B cell (primary cell): Measurements from ENCODE around the gene CSF2RB. TPM values are rescaled to one million over a fixed set of nuclear protein-coding genes. Genes with fewer than 3 reads are reported as not detected.

Source experiments
- ATAC-seq: fragments of 200-7000 bp; cut with Tn5 transposase; one replicate; pipeline ENCODE4 v1.10.0; 2021; ENCODE audit warnings: low read depth, mild to moderate bottlenecking, moderate number of reproducible peaks, moderate library complexity
- CTCF ChIA-PET: fragments of 350-600 bp; sonication (Branson Sonifier 250); formaldehyde crosslinking; loops from one replicate; lab custom pipeline; 2021; ENCODE audit warnings: antibody characterized with exemption, inconsistent platforms; lab: Charles Lee
- POLR2A ChIA-PET: fragments of 350-600 bp; sonication (Branson Sonifier 250); formaldehyde crosslinking; loops from one replicate; lab custom pipeline; 2021; ENCODE audit warnings: antibody characterized with exemption; lab: Charles Lee
- DNase-seq: peaks from one replicate; pipeline ENCODE4 v3.0.0; 2013
- H2AFZ ChIP-seq: 2 replicates; pipeline ENCODE4 v1.6.1; 2012; ENCODE audit warnings: mild to moderate bottlenecking, low read depth, low read length; ENCODE audit not compliant: insufficient read depth, poor library complexity, severe bottlenecking
- H3K27ac ChIP-seq, 2 donors: 1 replicate in 1 of 2; 2 replicates in 1 of 2; pipeline ENCODE4 v1.5.1; 2012 to 2013; ENCODE audit warnings: low read length in 2 of 2, mild to moderate bottlenecking in 2 of 2, moderate library complexity in 1 of 2
- H3K27me3 ChIP-seq, 4 experiments: fragments of 200-600 bp in 1 of 4; sonication (generic) in 1 of 4; replicated peaks in 1 of 4; 1 replicate in 2 of 4; 2 replicates in 2 of 4; pipeline versions ENCODE4 v1.6.1 to v1.7.0; 2013 to 2016; ENCODE audit warnings: low read length in 3 of 4, mild to moderate bottlenecking in 2 of 4, mixed read lengths in 1 of 4, moderate library complexity in 1 of 4; ENCODE audit not compliant: insufficient read depth in 4 of 4, control insufficient read depth in 3 of 4; ENCODE audit errors: control extremely low read depth in 1 of 4
- H3K36me3 ChIP-seq, 2 experiments: replicated peaks in 1 of 2; 1 replicate in 1 of 2; 2 replicates in 1 of 2; pipeline versions ENCODE4 v1.6.1 to v1.7.1; 2013; ENCODE audit warnings: low read length in 1 of 2; ENCODE audit not compliant: insufficient read depth in 2 of 2, control insufficient read depth in 1 of 2; ENCODE audit errors: control extremely low read depth in 1 of 2, extremely low read depth in 1 of 2
- H3K4me1 ChIP-seq, 2 donors: fragments of 200-600 bp in 1 of 2; sonication (generic) in 1 of 2; 1 replicate in 1 of 2; 2 replicates in 1 of 2; pipeline versions ENCODE4 v1.5.1 to v1.6.1; 2013 to 2017; ENCODE audit warnings: low read length in 2 of 2; ENCODE audit not compliant: control insufficient read depth in 2 of 2, insufficient read depth in 2 of 2
- H3K4me2 ChIP-seq: replicated peaks from 2 replicates; pipeline ENCODE3; 2012; ENCODE audit warnings: mild to moderate bottlenecking, low read depth, low read length; ENCODE audit not compliant: poor library complexity, severe bottlenecking
- H3K4me3 ChIP-seq, 5 experiments: fragments of 200-600 bp in 1 of 5; sonication (generic) in 1 of 5; 1 replicate in 3 of 5; 2 replicates in 2 of 5; pipeline versions ENCODE4 v1.5.1 to v1.7.0; 2011 to 2016; ENCODE audit warnings: low read length in 4 of 5, mild to moderate bottlenecking in 4 of 5, low read depth in 2 of 5, control low read depth in 1 of 5, moderate library complexity in 1 of 5; ENCODE audit not compliant: insufficient read depth in 1 of 5; ENCODE audit errors: control extremely low read depth in 1 of 5, extremely low read depth in 1 of 5
- H3K79me2 ChIP-seq: fragments of 200-600 bp; sonication (generic); one replicate; pipeline ENCODE4 v1.6.0; 2016; ENCODE audit warnings: low read length; ENCODE audit not compliant: control insufficient read depth, insufficient read depth
- H3K9ac ChIP-seq: fragments of 200-600 bp; sonication (generic); 2 replicates; pipeline ENCODE4 v1.6.1; 2017; ENCODE audit warnings: mild to moderate bottlenecking, low read length, moderate library complexity
- H3K9me3 ChIP-seq, 3 donors: one replicate each; pipeline versions ENCODE4 v1.6.1 to v1.7.1; 2013; ENCODE audit warnings: low read length in 2 of 3; ENCODE audit not compliant: control insufficient read depth in 2 of 3, insufficient read depth in 1 of 3; ENCODE audit errors: control extremely low read depth in 1 of 3
- H4K20me1 ChIP-seq: 2 replicates; pipeline ENCODE4 v1.6.0; 2012; ENCODE audit warnings: mild to moderate bottlenecking, low read length; ENCODE audit not compliant: insufficient read depth, control insufficient read depth, poor library complexity, severe bottlenecking
- H3K27ac Mint-ChIP-seq: one replicate; pipeline ENCODE4 v1.8.0; 2021; ENCODE audit warnings: mixed read lengths
- H3K27me3 Mint-ChIP-seq: one replicate; pipeline ENCODE4 v1.8.0; 2021; ENCODE audit warnings: mixed read lengths
- H3K4me1 Mint-ChIP-seq: one replicate; pipeline ENCODE4 v1.8.0; 2021; ENCODE audit warnings: mixed read lengths
- H3K4me3 Mint-ChIP-seq: one replicate; pipeline ENCODE4 v1.8.0; 2021; ENCODE audit warnings: mixed read lengths
- H3K9me3 Mint-ChIP-seq: one replicate; pipeline ENCODE4 v1.8.0; 2022; ENCODE audit warnings: mixed read lengths; ENCODE audit not compliant: insufficient read depth
- EZH2 ChIP-seq: IDR thresholded peaks from 2 replicates; pipeline ENCODE4 v1.6.1; 2012; ENCODE audit warnings: borderline replicate concordance, low read depth, mild to moderate bottlenecking, moderate library complexity, low read length; ENCODE audit not compliant: insufficient read depth, poor library complexity, severe bottlenecking
- WGBS: methylation state at CpG from one replicate; pipeline ENCODE4 v1.1.5; 2013; ENCODE audit warnings: missing lambda C conversion rate; ENCODE audit not compliant: insufficient coverage; 5-methylcytosine and 5-hydroxymethylcytosine counted together
- intact Hi-C: fragments of 100-400 bp; cut with micrococcal nuclease; formaldehyde crosslinking; loops from one replicate; pipeline ENCODE4 v1.10.0; 2022
- polyA plus RNA-seq: library from polyadenylated mRNA; depleted of rRNA; stranded (reverse); fragments of >200 nt; gene quantifications from 2 replicates; pipeline ENCODE4 v1.2.3, GENCODE V29; 2012
- total RNA-seq, 2 donors: library from RNA; stranded (reverse); fragments of 120-200 nt in 1 of 2; gene quantifications; 1 replicate in 1 of 2; 2 replicates in 1 of 2; pipeline versions ENCODE4 v1.2.3 to v1.2.4, GENCODE V29; 2013 to 2022
- TF ChIP-seq, protein P1 (sequence below): fragments of 200-600 bp; IDR thresholded peaks from one replicate; pipeline ENCODE4 v1.8.0; 2022; ENCODE audit warnings: antibody characterized with exemption, mild to moderate bottlenecking

CSF2RB gene
- total and polyA plus RNA-seq, 2 donors (not counting 1 experiment from before 2014, with no cell fraction given), result 22.0 to 39.7 TPM

GRCh38 chr22:36935694-36936093 lies 22.3 kb downstream of the CSF2RB start:
- H3K4me1 Mint-ChIP-seq, result peaks cover 20% of the 10 kb centered on the region
- WGBS, result 100% methylated on average over 1 of the region's 3 CpGs
- Histone ChIP-seq H3K4me3 (no peak overlapping the region), H3K27ac (no peak overlapping the region), H3K4me1 (peaks cover 0 to 11% of the 10 kb centered on the region in 2 donors), H3K27me3 (no peaks in the 10 kb centered on the region), H4K20me1 (no peaks in the 10 kb centered on the region), H3K9ac (no peak overlapping the region), H3K36me3 (peaks cover 0 to 32% of the 10 kb centered on the region in 2 experiments), H3K79me2 (no peaks in the 10 kb centered on the region), H2AFZ (no peak overlapping the region), H3K4me2 (no peak overlapping the region), H3K9me3 (no peaks in the 10 kb centered on the region)
- no peak for TF ChIP-seq EZH2
- TF ChIP-seq, protein P1, sequence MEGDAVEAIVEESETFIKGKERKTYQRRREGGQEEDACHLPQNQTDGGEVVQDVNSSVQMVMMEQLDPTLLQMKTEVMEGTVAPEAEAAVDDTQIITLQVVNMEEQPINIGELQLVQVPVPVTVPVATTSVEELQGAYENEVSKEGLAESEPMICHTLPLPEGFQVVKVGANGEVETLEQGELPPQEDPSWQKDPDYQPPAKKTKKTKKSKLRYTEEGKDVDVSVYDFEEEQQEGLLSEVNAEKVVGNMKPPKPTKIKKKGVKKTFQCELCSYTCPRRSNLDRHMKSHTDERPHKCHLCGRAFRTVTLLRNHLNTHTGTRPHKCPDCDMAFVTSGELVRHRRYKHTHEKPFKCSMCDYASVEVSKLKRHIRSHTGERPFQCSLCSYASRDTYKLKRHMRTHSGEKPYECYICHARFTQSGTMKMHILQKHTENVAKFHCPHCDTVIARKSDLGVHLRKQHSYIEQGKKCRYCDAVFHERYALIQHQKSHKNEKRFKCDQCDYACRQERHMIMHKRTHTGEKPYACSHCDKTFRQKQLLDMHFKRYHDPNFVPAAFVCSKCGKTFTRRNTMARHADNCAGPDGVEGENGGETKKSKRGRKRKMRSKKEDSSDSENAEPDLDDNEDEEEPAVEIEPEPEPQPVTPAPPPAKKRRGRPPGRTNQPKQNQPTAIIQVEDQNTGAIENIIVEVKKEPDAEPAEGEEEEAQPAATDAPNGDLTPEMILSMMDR, result no peak
- ChIA-PET POLR2A (no interaction called here), CTCF (no interaction called here)
- ATAC-seq, result no peak
- H3K9me3 Mint-ChIP-seq, result no peaks in the 10 kb centered on the region
- peak overlapping the region; percentile 50 for H3K27ac Mint-ChIP-seq
- intact Hi-C loops, result no loop called here
- H3K27me3 Mint-ChIP-seq, result no peaks in the 10 kb centered on the region
- no peak for DNase-seq
- no peak overlapping the region for H3K4me3 Mint-ChIP-seq

- ATAC-seq, result no peak
- H3K9me3 Mint-ChIP-seq, result no peaks in the 10 kb centered on the region
- H3K4me1 ChIP-seq, result peaks cover 3 to 20% of the 10 kb centered on the region in 2 donors
- peak overlapping the region in 1 of 2 donors; percentile 3 for H3K27ac ChIP-seq
- H3K9ac ChIP-seq, result no peak overlapping the region
- peaks cover 0 to 32% of the 10 kb centered on the region in 2 experiments for H3K36me3 ChIP-seq
- CTCF ChIA-PET, result interaction anchor here (1.0 to 1.5 kb wide), 3 partner anchors 41 to 80 kb away, joined by 3 to 4 read pairs (median 3); partner anchors contain the start of gene NCF4
- no peaks in the 10 kb centered on the region for H3K27me3 Mint-ChIP-seq
- H3K9me3 ChIP-seq, result no peaks in the 10 kb centered on the region
- no peaks in the 10 kb centered on the region for H4K20me1 ChIP-seq
- H3K4me1 Mint-ChIP-seq, result peaks cover 28% of the 10 kb centered on the region
- no peak overlapping the region for H3K4me3 ChIP-seq
- no peak overlapping the region for H3K4me2 ChIP-seq
- intact Hi-C loops, result no loop called here
- H3K79me2 ChIP-seq, result no peaks in the 10 kb centered on the region
- TF ChIP-seq, protein P1, result no peak
- TF ChIP-seq EZH2, result no peak
- no peak for DNase-seq
- H2AFZ ChIP-seq, result no peak overlapping the region
- H3K27me3 ChIP-seq, result no peaks in the 10 kb centered on the region
- no peak overlapping the region for H3K4me3 Mint-ChIP-seq
- WGBS, result 86% methylated on average over 15 of the region's 20 CpGs
- POLR2A ChIA-PET, result no interaction called here
- peak overlapping the region; percentile 79 for H3K27ac Mint-ChIP-seq
Observed at GRCh38 chr22:36936362-36937116, 23.1 kb downstream of the CSF2RB start.
